IPS-18c (cell line): Measurements from ENCODE around the gene LRRC27.

Experiments
- H3K4me3 ChIP-seq: 2 replicates; pipeline ENCODE4 v1.7.0; 2013; ENCODE audit warnings: low read depth, mild to moderate bottlenecking, low read length, moderate library complexity; ENCODE audit not compliant: insufficient read depth
- H3K9me3 ChIP-seq: one replicate; pipeline ENCODE4 v1.6.1; 2013; ENCODE audit warnings: mild to moderate bottlenecking, low read length, moderate library complexity; ENCODE audit not compliant: control insufficient read depth, insufficient read depth

Gene LRRC27

DNA sequence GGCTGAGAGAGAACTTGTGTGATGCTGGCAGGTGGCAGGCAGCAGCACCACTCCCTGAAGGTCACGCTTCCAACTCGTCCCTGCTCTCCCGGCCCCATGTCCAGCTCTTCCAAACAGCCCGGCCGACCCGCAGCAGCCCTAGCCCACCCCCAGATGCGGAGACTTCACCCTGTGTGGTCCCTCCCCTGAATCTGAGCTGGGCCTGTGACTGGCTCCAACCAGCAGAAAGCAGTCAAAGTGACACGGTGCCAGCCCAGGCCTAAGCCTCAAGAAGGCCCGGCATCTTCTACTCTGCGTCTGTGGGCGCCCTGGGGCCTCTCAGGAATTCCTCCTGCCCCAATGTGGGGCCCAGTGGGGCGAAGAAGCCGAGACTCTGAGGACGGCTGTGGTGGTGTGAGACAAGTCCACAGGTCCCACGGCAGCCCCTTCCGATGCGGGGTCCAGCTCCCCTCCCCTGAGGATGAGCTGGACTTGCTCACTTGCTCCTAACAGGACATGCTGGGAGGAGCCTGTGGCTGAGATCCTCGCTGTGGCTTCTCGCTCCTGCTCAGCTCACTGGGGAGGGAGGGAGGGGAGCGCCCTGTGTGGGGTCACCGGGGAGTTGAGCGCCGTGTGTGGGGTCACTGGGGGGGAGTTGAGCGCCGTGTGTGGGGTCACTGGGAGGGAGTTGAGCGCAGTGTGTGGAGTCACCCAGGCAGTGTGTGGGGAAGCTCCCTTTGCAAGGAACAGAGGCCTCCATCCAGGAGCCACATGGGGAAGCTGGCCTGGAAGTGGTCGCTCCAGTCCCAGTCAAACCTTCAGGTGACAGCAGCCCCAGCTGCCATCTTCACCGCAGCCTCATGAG lies 33.7 kb upstream of the LRRC27 start:
- no peaks in the 10 kb centered on the region for H3K9me3 ChIP-seq
- no peak overlapping the region for H3K4me3 ChIP-seq

DNA sequence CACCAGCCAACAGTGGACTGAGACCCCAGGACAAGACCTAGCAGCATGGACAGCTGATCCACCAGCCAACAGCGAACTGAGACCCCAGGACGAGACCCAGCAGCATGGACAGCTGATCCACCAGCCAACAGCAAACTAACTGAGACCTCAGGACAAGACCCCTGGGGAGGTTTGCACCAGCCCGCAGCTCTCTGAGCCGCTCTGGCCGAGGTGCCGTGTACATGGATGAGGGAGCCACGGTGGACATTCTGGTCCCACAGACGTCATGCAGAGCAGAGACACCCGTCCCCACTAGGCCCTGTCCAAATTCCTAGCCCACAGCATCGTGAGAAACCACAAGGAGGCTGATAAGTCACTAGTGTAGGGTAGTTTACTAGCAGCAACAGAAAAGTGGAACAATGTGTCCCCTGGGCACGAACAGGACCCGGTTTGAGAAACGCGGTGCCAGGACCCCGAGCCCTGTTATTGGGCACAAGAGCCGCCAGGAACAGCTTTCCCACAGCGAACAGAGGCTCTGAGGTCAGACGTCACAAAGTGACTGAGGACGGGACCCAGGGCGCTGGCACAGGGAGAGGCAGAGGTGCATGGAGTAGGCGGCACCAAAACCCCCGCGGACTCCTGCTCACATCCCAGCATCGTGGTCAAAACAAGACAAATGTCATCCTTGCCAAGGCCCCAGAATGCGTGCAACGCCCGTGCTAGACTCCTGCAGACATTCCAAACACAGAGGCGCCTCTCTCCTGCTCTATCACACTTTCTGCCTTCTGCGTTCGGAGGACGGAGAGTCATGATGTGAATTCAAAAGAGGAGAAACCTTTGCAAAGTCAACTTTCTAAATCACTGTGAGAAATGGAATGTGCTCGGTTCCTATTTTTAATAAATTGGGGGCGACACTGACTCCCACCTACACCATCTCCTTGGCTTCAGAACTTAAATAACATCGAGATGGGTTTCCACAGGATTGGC lies 32.3 kb upstream of the LRRC27 start:
- peaks cover 2% of the 10 kb centered on the region for H3K9me3 ChIP-seq
- H3K4me3 ChIP-seq = no peak overlapping the region

DNA sequence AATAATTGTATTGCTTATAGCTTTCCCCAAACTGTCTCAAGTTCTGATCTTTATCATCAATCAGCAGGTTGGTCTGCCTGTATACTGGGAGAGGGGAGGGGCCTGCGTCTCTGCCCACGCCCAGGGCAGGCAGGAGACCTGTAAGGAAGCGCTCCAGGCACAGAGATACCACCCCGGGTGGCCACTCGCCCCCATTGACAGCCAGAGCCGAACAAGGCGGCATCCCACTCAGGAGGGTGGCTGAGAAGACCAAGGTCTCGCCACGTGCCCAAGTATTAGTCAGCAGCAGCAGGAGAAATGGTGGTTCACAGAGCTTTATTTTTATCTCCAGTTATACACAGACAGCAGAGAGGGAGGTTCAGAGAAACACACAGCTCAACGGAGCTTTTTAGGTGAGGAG lies 31.4 kb upstream of the LRRC27 start:
- Histone ChIP-seq H3K9me3 (peaks cover 2% of the 10 kb centered on the region), H3K4me3 (no peak overlapping the region)

DNA sequence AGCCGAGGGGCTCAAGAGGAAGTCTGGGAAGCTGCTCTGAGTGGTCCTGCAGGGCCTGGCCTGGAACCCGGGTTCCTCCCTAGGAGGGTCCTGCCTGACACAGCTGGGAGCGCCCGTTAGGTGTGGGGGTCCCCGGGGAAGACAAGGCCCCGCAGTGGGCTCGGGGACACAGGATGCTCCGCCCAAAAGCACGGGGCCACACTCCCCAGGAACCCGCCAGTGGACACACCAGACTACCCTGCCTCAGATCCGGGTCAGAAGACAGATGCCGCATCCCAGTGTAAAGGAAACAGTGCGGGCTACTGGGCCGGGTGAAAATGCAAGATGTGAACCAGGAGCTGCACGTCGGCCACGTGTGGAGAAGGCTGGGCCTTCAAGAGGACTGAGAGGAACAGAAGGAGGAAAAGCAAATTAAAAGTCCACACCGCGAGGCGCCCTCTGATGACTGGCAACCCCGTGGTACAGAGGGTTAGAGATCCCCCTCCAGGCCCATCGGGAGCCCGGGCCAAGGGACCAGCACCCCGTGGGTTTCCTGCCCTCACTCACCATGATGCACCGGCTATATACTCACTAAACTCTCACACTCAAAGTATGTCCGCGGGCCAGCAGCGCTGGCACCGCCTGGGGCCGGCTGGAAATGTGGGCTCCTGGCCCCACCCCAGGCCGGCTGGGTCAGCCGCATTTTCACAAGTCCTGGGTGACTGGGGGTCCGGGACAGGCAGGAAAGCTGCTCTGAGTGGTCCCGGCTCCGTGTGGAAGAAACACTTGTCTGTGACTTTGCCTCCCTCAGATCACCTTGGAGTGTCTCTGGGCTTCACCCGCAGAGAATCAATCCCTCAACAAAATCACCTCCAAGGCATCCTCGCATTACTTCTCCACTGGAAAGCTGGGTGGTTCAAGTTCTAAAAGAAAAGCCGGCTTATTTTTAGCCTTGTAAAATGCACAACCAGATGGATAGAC lies 30.3 kb upstream of the LRRC27 start:
- Histone ChIP-seq H3K4me3 (no peak overlapping the region), H3K9me3 (peaks cover 5% of the 10 kb centered on the region)

DNA sequence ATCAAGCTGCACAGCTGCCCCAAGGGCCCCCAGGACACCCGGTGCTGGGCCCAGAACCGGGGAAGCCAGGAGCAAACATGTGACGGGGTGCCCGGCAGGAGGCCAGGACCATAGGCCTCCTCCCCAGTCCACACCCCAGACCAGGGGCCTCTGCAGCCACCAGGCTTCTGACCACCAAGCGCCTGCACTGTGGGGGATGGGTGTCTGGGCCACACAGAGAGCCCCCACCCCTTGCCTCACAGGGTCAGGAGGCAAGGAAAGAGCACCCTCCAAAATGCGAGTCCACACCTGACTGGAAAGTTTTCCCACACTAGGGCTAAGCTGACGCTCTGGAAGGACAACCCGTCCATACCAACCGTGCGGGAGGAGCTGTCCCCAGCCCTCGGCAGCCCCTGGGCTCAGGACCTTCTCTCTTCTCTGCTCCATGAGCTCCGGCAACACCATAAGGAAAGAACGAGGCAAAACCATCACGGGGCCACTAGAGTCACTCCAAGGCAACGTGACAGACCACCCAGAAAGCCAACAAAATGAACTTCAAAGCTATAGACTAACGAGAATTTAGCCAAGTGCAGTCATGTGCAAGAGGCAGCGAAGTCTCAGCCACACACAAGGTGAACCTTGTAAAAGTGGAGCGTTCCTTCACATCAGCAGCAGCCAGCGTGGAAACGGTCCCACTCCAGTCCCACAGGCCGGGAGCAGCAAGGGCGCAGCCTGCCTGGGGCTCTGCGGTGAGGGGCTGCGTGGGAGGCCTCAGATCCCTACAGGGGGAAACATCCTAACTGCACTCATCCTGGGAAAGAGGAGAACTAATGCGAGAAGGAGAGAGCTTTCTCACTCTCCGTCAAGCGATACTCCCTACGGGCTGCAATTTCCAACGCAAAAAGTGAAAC lies 29.3 kb upstream of the LRRC27 start:
- Histone ChIP-seq H3K9me3 (peaks cover 5% of the 10 kb centered on the region), H3K4me3 (no peak overlapping the region)

DNA sequence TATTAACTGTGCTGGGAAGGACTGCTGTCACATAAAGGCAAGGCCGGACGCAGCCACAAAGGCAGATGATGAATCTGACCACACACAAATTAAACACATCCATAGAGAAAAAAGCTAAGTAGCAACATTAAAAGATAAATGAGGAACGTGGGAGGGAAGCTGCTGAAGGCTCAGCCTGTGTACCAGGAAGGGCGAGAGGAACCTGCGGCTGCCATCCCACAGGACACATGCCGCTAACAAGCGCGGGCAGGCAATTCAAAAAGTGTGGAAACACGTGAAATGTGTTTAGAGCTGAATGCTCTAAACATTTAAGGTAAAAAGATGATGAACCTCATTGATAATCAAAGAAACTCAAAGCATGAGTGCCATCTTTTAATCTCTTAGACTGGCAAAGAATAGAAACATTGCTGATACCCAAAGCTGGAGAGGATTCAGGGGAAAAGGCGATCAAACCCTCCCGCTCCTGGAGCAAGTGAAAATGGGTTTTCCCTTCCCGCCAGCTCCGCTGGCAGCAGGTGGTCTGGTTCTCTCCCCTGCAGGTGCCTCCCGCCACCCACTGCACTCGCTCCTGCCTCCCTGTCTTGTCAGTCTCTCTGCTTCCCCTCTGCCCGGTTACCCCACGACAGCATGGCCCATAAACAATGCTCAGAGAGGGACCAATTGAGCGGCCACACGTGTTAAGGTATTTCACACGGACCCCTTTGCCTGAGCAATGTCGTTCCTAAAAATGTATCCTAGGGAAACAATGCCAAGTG lies 28.5 kb upstream of the LRRC27 start:
- no peak overlapping the region for H3K4me3 ChIP-seq
- H3K9me3 ChIP-seq = peaks cover 5% of the 10 kb centered on the region

DNA sequence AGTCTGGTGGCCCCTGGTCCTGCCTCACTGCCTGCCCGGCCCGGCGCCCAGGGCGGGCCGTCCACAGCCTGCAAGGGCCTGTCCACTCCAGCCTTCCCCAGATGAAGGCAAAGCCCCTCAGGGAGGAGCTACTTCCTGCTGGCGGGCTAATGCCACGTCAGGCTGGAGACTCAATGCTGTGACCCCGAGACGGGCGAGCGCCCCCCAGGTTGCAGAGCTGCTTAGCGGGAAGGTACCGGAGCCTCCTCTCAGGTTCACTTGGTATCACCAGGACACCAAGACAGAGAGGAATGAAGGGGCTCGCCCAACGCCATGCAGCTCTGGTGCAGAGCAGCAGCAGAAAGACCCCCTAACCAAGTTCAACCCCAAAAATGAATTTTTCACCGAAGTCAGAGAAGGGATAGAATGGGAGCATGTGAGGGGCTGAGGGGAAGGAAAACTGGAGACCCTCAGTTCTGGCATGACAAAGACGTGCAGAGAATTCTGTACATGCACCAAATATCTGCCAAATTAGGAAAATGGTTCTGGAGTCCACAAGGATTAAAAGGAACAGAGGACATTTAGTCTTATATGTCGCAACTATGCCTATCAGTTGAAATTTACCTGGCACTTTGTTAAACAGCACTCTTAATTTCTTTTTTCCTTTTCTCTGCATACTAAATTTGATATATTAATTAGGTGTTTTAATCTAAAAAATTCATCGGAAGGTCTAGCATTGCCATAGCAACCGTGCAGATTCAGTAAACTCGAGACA lies 27.1 kb upstream of the LRRC27 start:
- H3K4me3 ChIP-seq = no peak overlapping the region
- peaks cover 5% of the 10 kb centered on the region for H3K9me3 ChIP-seq

DNA sequence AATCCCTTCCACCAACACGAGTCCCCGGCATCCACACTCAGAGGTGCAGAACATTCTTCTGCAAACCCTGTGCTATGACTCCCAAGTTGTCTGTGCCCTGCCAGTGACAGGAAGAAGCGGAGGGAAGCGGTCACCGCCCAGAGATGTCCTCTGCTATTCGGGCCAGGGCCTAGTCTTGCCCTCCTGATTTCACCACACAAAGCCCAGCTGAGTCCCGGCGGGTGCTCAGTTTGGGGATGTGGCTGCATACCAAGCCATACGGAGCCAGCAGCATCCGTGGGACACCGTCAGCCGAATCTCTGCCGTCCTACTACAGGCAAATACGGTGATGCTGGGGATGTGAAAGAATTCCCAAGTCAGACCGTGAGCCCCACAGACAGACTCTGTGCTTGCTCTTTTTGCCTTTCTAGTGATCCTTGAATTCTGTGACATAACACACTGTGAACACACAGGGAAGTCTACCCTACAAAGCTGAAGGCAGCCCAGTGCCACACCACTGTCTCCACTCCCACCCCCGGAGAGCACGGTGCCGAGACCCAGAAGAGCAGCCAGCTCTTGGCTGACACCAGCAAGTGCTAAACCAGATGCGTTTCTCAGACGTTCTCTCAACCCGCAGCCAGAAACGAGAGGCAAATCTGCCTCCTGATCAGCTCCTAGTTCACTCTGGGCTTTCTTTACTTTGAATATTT lies 26.2 kb upstream of the LRRC27 start:
- Histone ChIP-seq H3K9me3 (peaks cover 5% of the 10 kb centered on the region), H3K4me3 (no peak overlapping the region)

DNA sequence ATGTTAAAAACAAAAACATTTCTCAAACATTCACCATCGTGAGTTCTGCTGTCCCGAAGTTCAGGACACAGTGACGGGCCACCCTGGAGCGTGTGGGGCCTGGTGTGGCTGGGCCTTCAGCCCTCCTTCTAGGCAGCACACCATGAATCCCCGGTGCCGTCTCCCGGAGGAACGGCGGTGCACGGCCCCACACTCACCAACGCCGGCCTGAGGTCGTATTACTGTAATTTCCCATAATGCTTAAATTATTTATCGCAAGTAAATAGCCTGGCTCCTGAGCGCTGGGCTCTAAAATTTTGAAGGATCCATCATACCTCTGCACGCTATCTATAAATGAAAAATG lies 25.7 kb upstream of the LRRC27 start:
- Histone ChIP-seq H3K4me3 (no peak overlapping the region), H3K9me3 (peaks cover 5% of the 10 kb centered on the region)

DNA sequence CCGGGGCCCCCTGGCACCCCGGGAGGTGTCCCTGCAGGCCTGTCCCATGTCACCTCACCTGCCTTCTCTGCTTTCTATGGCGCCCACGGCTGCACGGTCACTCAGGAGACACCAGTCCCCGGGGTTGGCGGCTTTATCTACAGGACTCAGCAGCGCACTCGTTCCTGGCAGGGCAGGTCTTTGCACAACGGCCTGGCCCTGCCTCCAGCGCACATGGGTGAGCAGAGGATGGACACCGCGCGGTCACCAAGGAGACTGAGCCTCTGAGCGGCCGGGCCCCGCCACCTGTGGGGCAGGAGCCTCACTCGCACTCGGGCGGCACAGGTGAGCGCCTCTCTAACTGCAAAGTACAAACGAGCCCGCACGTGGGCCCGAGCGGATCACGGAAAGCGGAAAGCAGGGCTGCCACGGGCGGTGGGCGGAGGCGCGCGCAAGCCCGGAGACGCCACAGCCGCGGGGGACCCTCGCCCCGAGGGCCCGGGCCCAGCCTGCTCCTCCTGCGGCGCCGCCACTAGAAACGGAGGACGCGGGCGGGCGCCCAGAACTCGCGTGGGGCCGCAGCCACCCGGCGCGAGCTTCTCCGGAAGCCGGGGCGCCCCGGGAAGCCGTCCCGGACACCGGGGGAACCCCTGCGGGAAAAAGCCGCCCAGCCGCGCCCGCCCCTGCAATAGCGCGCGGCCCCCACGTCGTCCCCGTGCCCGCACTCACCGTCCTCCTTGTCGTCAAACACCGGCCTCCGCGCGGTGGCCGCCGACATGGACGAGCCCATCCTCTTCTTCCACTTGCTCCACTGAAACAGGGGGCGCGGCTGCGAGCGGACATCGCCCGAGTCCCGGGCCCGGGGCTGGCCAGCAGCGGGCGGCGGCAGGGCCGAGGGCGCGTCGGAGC lies 24.9 kb upstream of the LRRC27 start:
- H3K9me3 ChIP-seq = peaks cover 5% of the 10 kb centered on the region
- peak overlapping the region; percentile 52 for H3K4me3 ChIP-seq

DNA sequence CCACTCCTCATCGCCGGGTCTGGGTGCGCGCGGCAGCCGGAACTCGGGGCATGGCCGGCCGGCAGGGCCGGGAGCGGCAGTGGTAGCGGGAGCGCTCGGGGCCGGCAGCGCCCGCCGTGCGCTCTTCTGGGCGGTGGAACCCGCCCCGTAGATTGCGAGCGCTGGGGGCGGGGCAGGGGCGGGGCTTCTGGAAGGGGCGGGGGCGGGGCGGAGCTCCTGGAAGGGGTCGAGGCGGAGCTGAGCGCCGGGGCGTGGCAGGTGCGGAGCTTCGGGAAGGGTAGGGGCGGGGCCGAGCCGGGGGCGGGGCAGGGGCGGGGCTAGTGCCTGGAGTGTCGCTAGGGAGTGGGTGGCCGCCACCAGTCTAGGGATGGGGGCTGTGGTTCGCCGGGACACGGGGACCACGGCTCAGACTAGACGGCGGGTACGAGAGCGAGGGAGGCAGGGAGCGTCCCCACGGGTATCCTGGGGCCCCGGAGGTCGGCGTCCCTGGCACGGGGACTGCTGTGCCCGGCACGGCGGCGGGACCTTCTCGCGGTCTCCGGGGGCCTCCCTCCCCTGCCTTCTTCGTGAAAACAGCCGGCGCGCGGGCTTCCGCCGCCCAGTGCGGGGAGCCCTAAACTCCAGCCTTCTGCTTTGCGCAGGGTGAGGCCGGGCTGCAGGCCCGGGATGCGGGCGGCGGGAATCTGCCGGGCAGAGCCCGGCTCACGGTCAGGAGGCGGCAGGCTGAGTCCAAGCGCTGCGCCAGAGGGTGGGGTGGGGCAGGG lies 24.0 kb upstream of the LRRC27 start, which contains the start of gene STK32C:
STK32C (minus strand) TSS at position 128 of the 764 bp plus-strand sequence; CDS start at position 11, 117 bp downstream.
- peak within 1 kb of the TSS; percentile 77 for H3K4me3 ChIP-seq
- peaks cover 5% of the 10 kb centered on the region for H3K9me3 ChIP-seq

DNA sequence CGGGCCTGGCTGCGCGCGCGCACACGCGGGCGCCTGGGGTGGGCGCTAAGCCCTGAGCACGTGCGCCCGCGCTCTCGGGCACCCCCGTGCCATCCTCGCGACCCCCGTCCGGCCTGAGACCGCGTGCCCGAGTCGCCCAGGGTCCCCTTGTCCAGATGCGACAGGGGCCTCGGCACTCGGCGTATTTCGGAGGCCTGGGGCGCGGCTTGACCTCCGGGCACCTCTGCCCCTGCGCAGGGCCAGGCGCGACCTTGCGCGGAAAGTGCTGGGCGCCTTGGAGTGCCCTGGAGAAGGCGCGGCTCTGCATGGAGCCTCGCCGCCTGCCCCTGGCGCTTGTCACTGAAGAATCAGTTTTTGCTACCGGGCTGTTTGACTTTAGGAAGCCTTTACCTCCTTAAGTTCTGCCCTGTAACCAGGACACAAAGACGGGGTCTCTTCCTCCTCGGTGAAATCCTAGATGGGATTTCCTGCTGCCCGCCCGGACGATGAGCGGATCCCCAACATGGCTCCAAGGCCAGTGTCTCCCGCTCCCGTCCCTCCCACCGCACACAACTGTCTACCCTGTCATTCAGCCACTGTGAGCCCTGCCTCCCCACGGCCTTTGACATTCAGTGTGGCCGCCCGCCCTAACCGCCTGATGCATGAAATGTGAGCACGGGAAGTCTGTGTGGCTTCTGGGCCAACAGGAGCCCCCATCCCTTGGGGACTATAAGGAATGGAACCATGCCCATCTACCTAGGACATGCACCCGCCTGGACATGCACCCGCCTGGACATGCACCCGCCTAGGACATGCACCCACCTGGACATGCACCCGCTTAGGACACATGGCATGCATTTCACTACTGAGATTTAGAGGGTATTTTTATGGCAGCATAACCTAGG lies 23.2 kb upstream of the LRRC27 start:
- H3K4me3 ChIP-seq = peak overlapping the region; percentile 77
- H3K9me3 ChIP-seq = peaks cover 5% of the 10 kb centered on the region
